T-cell (primary cell): ENCODE data around the gene C1orf232. TPM values are rescaled to one million over a fixed set of nuclear protein-coding genes. Genes with fewer than 3 reads are reported as not detected.

Experiments
- ATAC-seq, 4 experiments: fragments of 200-7000 bp in 3 of 4; fragments of 150-1000 bp in 1 of 4; cut with Tn5 transposase; replicated peaks in 1 of 4; 1 replicate in 3 of 4; 2 replicates in 1 of 4; pipeline ENCODE4 v1.10.0; 2021; ENCODE audit warnings: moderate library complexity in 3 of 4, mild to moderate bottlenecking in 2 of 4, moderate number of reproducible peaks in 1 of 4
- CTCF ChIA-PET, 2 donors: fragments of 300-600 bp; sonication (Branson Sonifier 250); formaldehyde crosslinking; loops; one replicate each; lab custom pipeline; 2022; ENCODE audit warnings: antibody characterized with exemption in 2 of 2; lab: Charles Lee
- POLR2A ChIA-PET, 2 donors: fragments of 300-600 bp; sonication (Branson Sonifier 250); formaldehyde crosslinking; loops; one replicate each; lab custom pipeline; 2022; ENCODE audit warnings: antibody characterized with exemption in 2 of 2; lab: Charles Lee
- DNase-seq, 35 experiments: peaks; one replicate each; pipeline versions ENCODE4 v3.0.0 to v3.0.0-alpha.2; 2013 to 2023
- H3K27ac ChIP-seq: one replicate; pipeline ENCODE4 v1.5.1; 2013; ENCODE audit warnings: low read length
- H3K27me3 ChIP-seq, 2 experiments: replicated peaks in 1 of 2; 1 replicate in 1 of 2; 2 replicates in 1 of 2; pipeline versions ENCODE4 v1.6.1 to v1.7.0; 2013; ENCODE audit warnings: low read length in 1 of 2, mixed read lengths in 1 of 2; ENCODE audit not compliant: control insufficient read depth in 2 of 2, insufficient read depth in 2 of 2; ENCODE audit errors: extremely low read depth in 1 of 2
- H3K36me3 ChIP-seq, 2 donors: 1 replicate in 1 of 2; 2 replicates in 1 of 2; pipeline versions ENCODE4 v1.6.1 to v1.7.0; 2013; ENCODE audit warnings: low read length in 1 of 2; ENCODE audit not compliant: control insufficient read depth in 2 of 2, insufficient read depth in 1 of 2; ENCODE audit errors: extremely low read depth in 1 of 2
- H3K4me1 ChIP-seq, 2 experiments: 1 replicate in 1 of 2; 2 replicates in 1 of 2; pipeline versions ENCODE4 v1.6.1 to v1.7.0; 2013; ENCODE audit warnings: low read length in 2 of 2, mixed read lengths in 1 of 2; ENCODE audit not compliant: insufficient read depth in 2 of 2, control insufficient read depth in 1 of 2; ENCODE audit errors: extremely low read depth in 1 of 2
- H3K4me3 ChIP-seq, 2 donors: 1 replicate in 1 of 2; 2 replicates in 1 of 2; pipeline versions ENCODE4 v1.5.1 to v1.7.0; 2013; ENCODE audit warnings: mild to moderate bottlenecking in 2 of 2, low read length in 1 of 2, moderate library complexity in 1 of 2; ENCODE audit not compliant: control insufficient read depth in 1 of 2; ENCODE audit errors: extremely low read depth in 1 of 2
- H3K9me3 ChIP-seq: 2 replicates; pipeline ENCODE4 v1.7.0; 2013
- H3K27ac Mint-ChIP-seq, 2 donors: one replicate each; pipeline ENCODE4 v1.8.0; 2020 to 2021; ENCODE audit warnings: mild to moderate bottlenecking in 2 of 2, mixed read lengths in 2 of 2
- H3K27me3 Mint-ChIP-seq, 2 donors: one replicate each; pipeline ENCODE4 v1.8.0; 2021 to 2022; ENCODE audit warnings: mixed read lengths in 2 of 2
- H3K36me3 Mint-ChIP-seq: one replicate; pipeline ENCODE4 v1.8.0; 2021; ENCODE audit warnings: mixed read lengths
- H3K4me1 Mint-ChIP-seq, 3 donors: one replicate each; pipeline ENCODE4 v1.8.0; 2020 to 2022; ENCODE audit warnings: mixed read lengths in 3 of 3, mild to moderate bottlenecking in 1 of 3
- H3K4me3 Mint-ChIP-seq, 3 donors: one replicate each; pipeline ENCODE4 v1.8.0; 2020 to 2022; ENCODE audit warnings: mild to moderate bottlenecking in 3 of 3, mixed read lengths in 3 of 3, moderate library complexity in 3 of 3
- H3K9me3 Mint-ChIP-seq, 3 donors: one replicate each; pipeline ENCODE4 v1.8.0; 2020 to 2022; ENCODE audit warnings: mixed read lengths in 3 of 3
- WGBS: methylation state at CpG from one replicate; pipeline ENCODE4 v1.1.5; 2013; ENCODE audit warnings: missing lambda C conversion rate; ENCODE audit not compliant: insufficient coverage; 5-methylcytosine and 5-hydroxymethylcytosine counted together
- total RNA-seq, 35 experiments: library from RNA in 6 of 35; stranded (reverse) in 6 of 35; fragments of 120-200 nt in 1 of 35; gene quantifications; one replicate each; pipeline versions ENCODE4 v1.2.1 to v1.2.4 and lab custom pipeline; 2013 to 2026

C1orf232 gene
- total RNA-seq, 5 donors from 2014 or later (not counting 1 experiment from before 2014, with no cell fraction given) = not detected

- Histone ChIP-seq H3K27me3 (peaks cover 0 to 2% of the 10 kb centered on the region in 2 experiments), H3K27ac (no peak overlapping the region), H3K9me3 (no peaks in the 10 kb centered on the region), H3K36me3 (peaks cover 0 to 2% of the 10 kb centered on the region in 2 donors), H3K4me1 (peaks cover 0 to 7% of the 10 kb centered on the region in 2 experiments), H3K4me3 (no peak overlapping the region)
- H3K36me3 Mint-ChIP-seq = no peaks in the 10 kb centered on the region
- H3K27ac Mint-ChIP-seq = no peak overlapping the region
- no peak overlapping the region for H3K4me3 Mint-ChIP-seq
- H3K4me1 Mint-ChIP-seq = peaks cover 0 to 15% (median 10%) of the 10 kb centered on the region in 3 donors
- no peaks in the 10 kb centered on the region for H3K27me3 Mint-ChIP-seq
- CTCF ChIA-PET = interaction anchor here in 1 of 2 donors (1.0 kb wide), 1 partner anchor 44 kb away, joined by 4 read pairs; the partner anchor contains the start of gene CEP85
- DNase-seq (no peak), ATAC-seq (no peak)
- WGBS = no CpG with 5 or more reads among the region's 7 CpGs
- POLR2A ChIA-PET = no interaction called here
- no peaks in the 10 kb centered on the region for H3K9me3 Mint-ChIP-seq
Measured at GRCh38 chr1:26189751-26190275, 21.1 kb upstream of the C1orf232 start.

GRCh38 chr1:26189331-26189730 is 20.6 kb upstream of the C1orf232 start:
- no peak for ATAC-seq
- WGBS = 70% methylated on average over 2 of the region's 6 CpGs
- no peaks in the 10 kb centered on the region for H3K36me3 Mint-ChIP-seq
- no peak for DNase-seq
- no peak overlapping the region for H3K27ac Mint-ChIP-seq
- Histone ChIP-seq H3K9me3 (no peaks in the 10 kb centered on the region), H3K36me3 (peaks cover 0 to 2% of the 10 kb centered on the region in 2 donors), H3K4me3 (no peak overlapping the region), H3K27me3 (peaks cover 0 to 2% of the 10 kb centered on the region in 2 experiments), H3K27ac (no peak overlapping the region), H3K4me1 (peaks cover 0 to 7% of the 10 kb centered on the region in 2 experiments)
- no peaks in the 10 kb centered on the region for H3K27me3 Mint-ChIP-seq
- no peaks in the 10 kb centered on the region for H3K9me3 Mint-ChIP-seq
- H3K4me1 Mint-ChIP-seq = peaks cover 0 to 15% (median 10%) of the 10 kb centered on the region in 3 donors
- CTCF ChIA-PET = interaction anchor here (1.0 to 1.2 kb wide), 2 partner anchors 45 to 46 kb away, joined by 3 to 4 read pairs; partner anchors contain the start of gene CEP85 (in 1 of the 2)
- POLR2A ChIA-PET = no interaction called here
- H3K4me3 Mint-ChIP-seq = no peak overlapping the region

GRCh38 chr1:26188477-26188876 is 19.7 kb upstream of the C1orf232 start:
- Mint-ChIP-seq H3K36me3 (no peaks in the 10 kb centered on the region), H3K27me3 (no peaks in the 10 kb centered on the region)
- POLR2A ChIA-PET = interaction anchor here in 1 of 2 donors (0.5 kb wide), 1 partner anchor 29 kb away, joined by 8 read pairs; no protein-coding TSS in a partner anchor

GRCh38 chr1:26187882-26188281 is 19.1 kb upstream of the C1orf232 start:
- peaks cover 0 to 7% of the 10 kb centered on the region in 2 experiments for H3K4me1 ChIP-seq
- WGBS = no CpG with 5 or more reads among the region's 6 CpGs
- H3K4me3 ChIP-seq = no peak overlapping the region
- no peaks in the 10 kb centered on the region for H3K27me3 Mint-ChIP-seq
- no peak overlapping the region for H3K27ac ChIP-seq
- ChIA-PET CTCF (no interaction called here), POLR2A (no interaction called here)
- H3K36me3 Mint-ChIP-seq = no peaks in the 10 kb centered on the region
- H3K4me1 Mint-ChIP-seq = peaks cover 0 to 15% (median 7%) of the 10 kb centered on the region in 3 donors
- H3K27ac Mint-ChIP-seq = no peak overlapping the region
- no peak overlapping the region for H3K4me3 Mint-ChIP-seq
- ATAC-seq = no peak
- peaks cover 0 to 2% of the 10 kb centered on the region in 2 donors for H3K36me3 ChIP-seq
- H3K9me3 Mint-ChIP-seq = no peaks in the 10 kb centered on the region
- H3K9me3 ChIP-seq = no peaks in the 10 kb centered on the region
- no peak for DNase-seq
- peaks cover 0 to 5% of the 10 kb centered on the region in 2 experiments for H3K27me3 ChIP-seq

More at GRCh38 chr1:26188477-26188876, 19.7 kb upstream of the C1orf232 start:
- CTCF ChIA-PET = interaction anchor here in 1 of 2 donors (1.2 kb wide), 1 partner anchor 47 kb away, joined by 3 read pairs; no protein-coding TSS in a partner anchor
- Histone ChIP-seq H3K27me3 (peaks cover 0 to 6% of the 10 kb centered on the region in 2 experiments), H3K9me3 (no peaks in the 10 kb centered on the region), H3K36me3 (peaks cover 0 to 2% of the 10 kb centered on the region in 2 donors), H3K4me3 (no peak overlapping the region), H3K4me1 (peaks cover 0 to 7% of the 10 kb centered on the region in 2 experiments), H3K27ac (no peak overlapping the region)
- DNase-seq (no peak), ATAC-seq (no peak)
- Mint-ChIP-seq H3K27ac (no peak overlapping the region), H3K4me3 (no peak overlapping the region), H3K9me3 (no peaks in the 10 kb centered on the region), H3K4me1 (peaks cover 0 to 15% (median 7%) of the 10 kb centered on the region in 3 donors)
- 100% methylated on average over 2 of the region's 8 CpGs for WGBS

- peaks cover 0 to 2% of the 10 kb centered on the region in 2 donors for H3K36me3 ChIP-seq
- no peak overlapping the region for H3K27ac ChIP-seq
- no peak overlapping the region for H3K4me3 ChIP-seq
- no peaks in the 10 kb centered on the region for H3K27me3 Mint-ChIP-seq
- DNase-seq = no peak
- no peak for ATAC-seq
- H3K9me3 Mint-ChIP-seq = no peaks in the 10 kb centered on the region
- H3K4me1 Mint-ChIP-seq = no peaks in the 10 kb centered on the region
- peaks cover 0 to 5% of the 10 kb centered on the region in 2 experiments for H3K27me3 ChIP-seq
- no peaks in the 10 kb centered on the region for H3K9me3 ChIP-seq
- no peaks in the 10 kb centered on the region for H3K4me1 ChIP-seq
- ChIA-PET POLR2A (interaction anchor here in 1 of 2 donors (0.6 kb wide), 1 partner anchor 314 kb away, joined by 8 read pairs; no protein-coding TSS in a partner anchor), CTCF (no interaction called here)
- no peak overlapping the region for H3K27ac Mint-ChIP-seq
- H3K4me3 Mint-ChIP-seq = no peak overlapping the region
- no peaks in the 10 kb centered on the region for H3K36me3 Mint-ChIP-seq
- WGBS = 100% methylated on average over 7 of the region's 21 CpGs
Measured at GRCh38 chr1:26184883-26185282, 16.1 kb upstream of the C1orf232 start.

- DNase-seq (no peak), ATAC-seq (no peak)
- Mint-ChIP-seq H3K9me3 (no peaks in the 10 kb centered on the region), H3K36me3 (no peaks in the 10 kb centered on the region), H3K4me3 (no peak overlapping the region), H3K27me3 (no peaks in the 10 kb centered on the region), H3K27ac (no peak overlapping the region), H3K4me1 (peaks cover 0 to under 1% (median 0%) of the 10 kb centered on the region in 3 donors)
- ChIA-PET POLR2A (interaction anchor here (0.6 kb wide), 2 partner anchors 18 to 197 kb away, joined by 3 to 9 read pairs; no protein-coding TSS in a partner anchor), CTCF (interaction anchor here (0.6 to 1.7 kb wide), 3 partner anchors 14 to 198 kb away, joined by 3 to 5 read pairs (median 4); partner anchors contain the start of gene ZNF593 (in 1 of the 2))
- Histone ChIP-seq H3K9me3 (no peaks in the 10 kb centered on the region), H3K27me3 (peaks cover 0 to 5% of the 10 kb centered on the region in 2 experiments), H3K36me3 (peaks cover 0 to 2% of the 10 kb centered on the region in 2 donors), H3K4me3 (no peak overlapping the region), H3K27ac (no peak overlapping the region), H3K4me1 (no peaks in the 10 kb centered on the region)
- 84% methylated on average over 4 of the region's 7 CpGs for WGBS
Measured at GRCh38 chr1:26184086-26184485, 15.3 kb upstream of the C1orf232 start.
